LNCAP (cell line): ENCODE results near the gene CETP.

ENCODE experiments used
- TF ChIP-seq, protein P1 (sequence below): fragments of 450-650 bp; IDR thresholded peaks from 2 replicates; pipeline ENCODE4 v1.5.1; 2017; ENCODE audit warnings: mild to moderate bottlenecking

CETP gene

DNA sequence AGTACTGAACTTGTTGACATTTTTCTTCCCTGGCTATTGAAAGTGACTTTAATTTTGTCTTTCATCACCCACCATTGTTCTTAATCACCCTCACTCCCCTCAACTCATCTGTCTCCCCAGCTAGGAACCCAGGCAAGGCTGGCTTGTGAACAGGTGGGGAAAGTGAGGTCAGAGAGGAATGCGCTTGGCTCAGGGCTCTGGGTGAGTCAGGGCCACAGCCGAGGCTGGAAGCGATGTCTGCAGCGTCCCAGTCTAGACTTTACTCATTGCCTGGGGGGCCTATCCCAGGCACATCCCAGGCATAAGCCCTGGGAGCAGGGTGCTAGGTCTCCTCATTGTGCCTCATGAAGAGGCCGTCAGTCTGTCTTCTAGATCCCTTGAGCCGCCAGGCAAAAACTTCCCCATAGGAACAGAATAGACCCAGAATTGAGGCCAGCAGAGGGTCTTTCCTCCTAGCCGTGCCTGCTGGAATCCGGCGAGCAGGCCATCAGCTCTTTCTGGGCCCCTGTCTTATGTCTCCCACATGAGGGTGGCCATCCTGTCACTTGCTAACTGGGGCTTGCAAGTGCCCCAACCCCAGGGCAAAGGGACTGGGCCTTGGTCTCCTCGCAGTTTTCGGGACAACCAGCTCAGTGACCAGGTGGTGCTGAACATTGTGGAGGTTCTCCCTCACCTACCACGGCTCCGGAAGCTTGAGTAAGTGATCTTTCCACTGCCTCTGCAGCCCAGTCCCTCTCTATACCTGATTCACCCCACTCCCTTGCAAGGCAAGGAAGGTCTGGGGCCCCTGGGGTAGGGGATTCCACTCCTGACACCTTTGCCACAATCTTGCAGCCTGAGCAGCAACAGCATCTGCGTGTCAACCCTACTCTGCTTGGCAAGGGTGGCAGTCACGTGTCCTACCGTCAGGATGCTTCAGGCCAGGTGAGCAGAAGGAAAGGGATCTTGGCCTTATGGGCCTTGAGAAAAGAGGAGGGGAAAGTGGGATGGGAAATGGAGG lies 67.7 kb downstream of the CETP start:
- TF ChIP-seq, protein P1, sequence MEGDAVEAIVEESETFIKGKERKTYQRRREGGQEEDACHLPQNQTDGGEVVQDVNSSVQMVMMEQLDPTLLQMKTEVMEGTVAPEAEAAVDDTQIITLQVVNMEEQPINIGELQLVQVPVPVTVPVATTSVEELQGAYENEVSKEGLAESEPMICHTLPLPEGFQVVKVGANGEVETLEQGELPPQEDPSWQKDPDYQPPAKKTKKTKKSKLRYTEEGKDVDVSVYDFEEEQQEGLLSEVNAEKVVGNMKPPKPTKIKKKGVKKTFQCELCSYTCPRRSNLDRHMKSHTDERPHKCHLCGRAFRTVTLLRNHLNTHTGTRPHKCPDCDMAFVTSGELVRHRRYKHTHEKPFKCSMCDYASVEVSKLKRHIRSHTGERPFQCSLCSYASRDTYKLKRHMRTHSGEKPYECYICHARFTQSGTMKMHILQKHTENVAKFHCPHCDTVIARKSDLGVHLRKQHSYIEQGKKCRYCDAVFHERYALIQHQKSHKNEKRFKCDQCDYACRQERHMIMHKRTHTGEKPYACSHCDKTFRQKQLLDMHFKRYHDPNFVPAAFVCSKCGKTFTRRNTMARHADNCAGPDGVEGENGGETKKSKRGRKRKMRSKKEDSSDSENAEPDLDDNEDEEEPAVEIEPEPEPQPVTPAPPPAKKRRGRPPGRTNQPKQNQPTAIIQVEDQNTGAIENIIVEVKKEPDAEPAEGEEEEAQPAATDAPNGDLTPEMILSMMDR: no peak

DNA sequence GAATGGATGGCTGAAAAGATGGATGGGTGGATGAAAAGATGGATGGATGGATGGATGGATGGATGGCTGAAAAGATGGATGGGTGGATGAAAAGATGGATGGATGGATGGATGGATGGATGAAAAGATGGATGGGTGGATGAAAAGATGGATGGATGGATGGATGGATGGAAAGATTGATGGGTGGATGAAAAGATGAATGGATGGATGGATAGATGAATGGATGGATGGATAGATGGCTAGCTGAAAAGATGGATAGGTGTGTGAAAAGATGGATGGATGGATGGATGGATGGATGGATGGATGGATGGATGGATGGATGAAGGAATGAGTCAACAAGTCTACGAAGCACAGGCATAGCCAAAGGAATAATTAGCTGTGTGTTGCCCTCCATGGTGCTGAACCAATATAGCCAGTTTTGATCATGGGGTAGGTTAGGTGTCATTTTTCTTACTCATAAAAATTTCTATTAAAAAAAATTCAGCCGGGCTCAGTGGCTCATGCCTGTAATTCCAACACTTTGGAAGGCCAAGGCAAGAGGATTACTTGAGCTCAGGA lies 68.7 kb downstream of the CETP start:
- TF ChIP-seq, protein P1: no peak

DNA sequence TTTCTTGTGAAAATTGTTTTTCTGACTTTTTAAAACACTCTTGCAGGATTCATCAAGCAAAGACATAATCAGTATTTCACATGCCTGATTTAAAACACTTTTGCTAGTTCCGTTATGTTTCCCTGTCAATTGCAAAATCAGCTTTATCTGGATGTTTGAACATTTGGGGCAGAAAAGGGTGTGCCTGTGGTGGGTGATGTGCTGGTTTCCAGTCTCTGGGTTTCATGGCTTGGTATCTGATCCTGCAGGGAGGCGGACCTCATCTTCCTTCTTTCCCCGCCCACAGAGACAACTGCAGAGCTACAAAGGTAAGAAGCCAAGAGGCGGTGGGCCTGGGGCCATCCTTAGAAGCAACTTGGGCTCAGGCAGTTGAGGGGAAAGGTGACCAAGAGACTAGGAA lies 69.4 kb downstream of the CETP start:
- TF ChIP-seq, protein P1: no peak

DNA sequence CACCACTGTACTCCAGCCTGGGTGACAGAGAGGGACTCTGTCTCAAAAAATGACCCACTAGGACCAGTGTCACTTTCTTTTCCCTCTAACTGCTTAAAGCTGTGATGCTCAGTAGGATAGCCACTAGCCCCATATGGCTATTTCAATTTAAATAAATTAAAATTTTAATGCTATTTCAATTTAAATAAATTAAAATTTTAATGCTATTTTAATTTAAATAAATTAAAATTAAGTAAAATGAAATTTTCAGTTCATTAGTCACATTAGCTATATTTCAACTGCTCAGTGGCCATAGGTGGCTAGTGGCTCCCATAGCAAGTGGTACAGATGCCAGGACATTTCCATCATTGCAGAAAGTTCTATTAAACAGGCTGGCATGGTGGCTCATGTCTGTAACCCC lies 70.6 kb downstream of the CETP start:
- TF ChIP-seq, protein P1: no peak

DNA sequence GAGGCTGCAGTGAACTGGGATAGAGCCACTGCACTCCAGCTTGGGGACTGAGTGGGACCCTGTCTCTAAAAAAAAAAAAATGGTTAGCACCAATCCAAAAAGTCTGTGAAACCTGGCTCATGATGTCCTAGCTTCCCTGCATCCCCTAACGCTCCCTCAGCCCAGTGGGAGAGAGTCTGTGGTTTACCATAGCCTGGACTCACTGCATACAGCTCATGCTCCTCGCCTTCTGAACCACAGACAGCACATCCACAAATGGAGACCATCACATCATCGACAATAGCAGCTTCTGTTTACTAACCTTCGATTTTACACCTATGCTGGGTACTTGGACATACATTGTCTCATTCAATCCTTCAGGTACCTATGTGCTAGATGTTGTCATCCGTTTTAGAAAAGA lies 71.2 kb downstream of the CETP start:
- TF ChIP-seq, protein P1: no peak
